Inflammatory macrophage treated with lipopolysaccharide for 4 hours (primary cell): Measurements from ENCODE around the gene ZNF345.

Experiments used
- DNase-seq: peaks from one replicate; pipeline ENCODE4 v3.0.0-alpha.2; 2020

ZNF345 gene

DNA sequence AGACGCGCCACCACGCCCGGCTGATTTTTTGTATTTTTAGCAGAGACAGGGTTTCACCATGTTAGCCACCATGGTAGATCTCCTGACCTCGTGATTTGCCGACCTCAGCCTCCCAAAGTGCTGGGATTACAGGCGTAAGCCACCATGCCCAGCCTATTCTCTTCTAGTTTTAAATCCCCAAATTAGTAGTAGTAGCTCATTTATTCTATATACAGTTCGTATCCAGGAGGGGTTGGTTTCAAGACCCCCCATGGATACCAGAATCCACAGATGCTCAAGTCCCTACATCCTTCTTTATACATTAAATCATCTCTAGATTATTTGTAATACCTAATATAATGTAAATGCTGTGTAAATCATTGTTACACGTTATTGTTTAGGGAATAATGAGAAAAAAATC, 67.4 kb downstream of the ZNF345 start:
- no peak for DNase-seq
